Eye (tissue), 1 donor: Measurements from ENCODE around the gene AKIP1.
"Not testable (repeated sequence)": the region's sequence is repeated elsewhere in the genome, so short reads cannot be mapped to it uniquely, and the experiment has no call there.

Source experiments
- DNase-seq: peaks from one replicate; pipeline ENCODE4 v3.0.0-alpha.2; 2015

Gene AKIP1

GRCh38 chr11:8911029-8911823 is at the start of gene AKIP1:
AKIP1 (plus strand) TSS chr11:8911189; CDS start chr11:8911450, 261 bp downstream.
- peak; percentile 99 for DNase-seq

- no peak for DNase-seq
These were observed 47.2 kb upstream of the AKIP1 start for GRCh38 chr11:8863838-8864237.

GRCh38 chr11:8865304-8865703 is 45.7 kb upstream of the AKIP1 start:
- no peak for DNase-seq

DNA sequence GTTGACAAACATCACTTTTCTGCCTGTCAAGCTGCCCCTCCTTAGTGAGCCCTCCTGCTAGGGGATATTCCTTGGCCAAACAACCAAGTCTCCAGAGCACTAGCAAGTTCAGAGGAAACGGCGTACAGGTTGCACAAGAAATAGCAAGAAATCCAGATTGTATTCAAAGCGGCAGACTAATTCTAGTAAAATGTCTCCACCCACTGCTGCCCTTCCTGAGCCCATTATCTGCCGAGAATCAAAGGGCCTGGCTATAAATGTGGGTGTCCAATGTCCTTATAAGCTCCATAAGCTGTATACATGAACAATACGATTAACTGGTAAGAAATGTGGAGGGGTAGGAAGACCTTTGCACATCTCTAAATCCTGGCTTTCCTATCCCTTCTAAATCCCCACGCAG is 44.0 kb upstream of the AKIP1 start:
- no peak for DNase-seq

DNA sequence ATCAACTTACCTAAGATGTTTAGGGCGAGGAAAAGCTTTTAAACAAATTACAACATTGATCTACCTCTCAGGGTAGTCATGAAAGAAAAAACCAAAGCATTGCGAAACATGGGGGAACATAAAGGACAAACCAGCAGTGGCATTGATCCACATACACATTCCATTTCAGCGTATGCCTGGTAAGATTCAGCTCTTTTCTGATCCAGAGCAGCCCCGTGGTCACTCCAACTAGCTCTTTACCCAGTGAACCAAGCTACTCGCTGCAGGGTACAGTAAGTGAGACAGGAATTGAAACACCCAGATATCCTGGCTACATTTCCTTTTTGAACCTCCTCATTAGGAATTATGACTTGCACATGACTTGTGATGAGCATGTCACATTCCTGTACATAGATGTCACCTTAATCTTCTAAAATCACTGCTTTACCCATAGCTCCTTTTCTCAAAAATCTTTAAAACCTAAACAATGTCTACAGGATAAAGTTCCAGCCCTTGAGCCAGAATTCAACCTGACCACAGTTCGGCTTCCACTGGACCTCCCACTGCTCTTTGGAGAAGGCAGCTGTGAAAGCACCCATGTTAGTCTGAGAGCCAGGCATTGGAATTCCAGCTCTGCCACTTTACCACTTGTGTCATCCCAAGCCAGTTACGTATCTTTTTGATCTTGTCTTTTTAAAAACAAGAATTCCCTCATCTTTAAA is 42.9 kb upstream of the AKIP1 start:
- no peak for DNase-seq

GRCh38 chr11:8870411-8871170 is 40.4 kb upstream of the AKIP1 start:
- peak; percentile 88 for DNase-seq

GRCh38 chr11:8871171-8871775 is 39.7 kb upstream of the AKIP1 start:
- DNase-seq = peak; percentile 95

GRCh38 chr11:8871962-8872361 is 39.0 kb upstream of the AKIP1 start:
- no peak for DNase-seq

DNA sequence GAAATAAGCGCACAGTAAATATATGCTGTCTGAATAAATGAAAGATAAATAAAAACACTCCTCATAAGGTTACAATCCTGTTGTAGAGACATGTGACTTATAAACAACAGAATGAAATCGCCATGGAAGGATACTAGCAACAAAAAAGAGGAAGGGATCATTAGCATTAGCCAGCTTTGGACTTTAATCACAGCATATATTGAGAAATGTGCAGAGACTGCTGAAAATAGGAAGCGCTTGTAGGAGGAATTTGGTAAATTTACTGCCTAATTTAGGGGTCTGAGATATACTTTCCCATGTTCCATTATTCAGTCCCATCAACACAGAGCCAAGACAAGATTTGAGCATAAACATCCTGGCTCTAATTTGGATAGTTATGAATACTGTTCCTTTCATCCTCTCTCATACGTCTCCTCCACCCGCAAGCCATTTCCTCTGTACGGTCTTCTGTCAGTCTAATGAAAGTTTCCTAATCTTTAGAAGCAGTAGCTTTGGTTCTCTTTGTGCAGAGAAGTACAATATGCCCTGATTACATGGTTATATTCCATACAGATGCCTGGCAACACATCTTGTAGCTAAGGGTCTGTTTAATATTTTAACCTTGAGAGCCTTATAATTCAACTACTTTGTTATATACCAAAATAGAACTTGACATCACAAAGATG is 37.1 kb upstream of the AKIP1 start:
- DNase-seq = no peak

- no peak for DNase-seq
These were observed 32.2 kb upstream of the AKIP1 start for GRCh38 chr11:8878771-8879170.

GRCh38 chr11:8881585-8881984 is 29.4 kb upstream of the AKIP1 start:
- not testable (repeated sequence) for DNase-seq

DNA sequence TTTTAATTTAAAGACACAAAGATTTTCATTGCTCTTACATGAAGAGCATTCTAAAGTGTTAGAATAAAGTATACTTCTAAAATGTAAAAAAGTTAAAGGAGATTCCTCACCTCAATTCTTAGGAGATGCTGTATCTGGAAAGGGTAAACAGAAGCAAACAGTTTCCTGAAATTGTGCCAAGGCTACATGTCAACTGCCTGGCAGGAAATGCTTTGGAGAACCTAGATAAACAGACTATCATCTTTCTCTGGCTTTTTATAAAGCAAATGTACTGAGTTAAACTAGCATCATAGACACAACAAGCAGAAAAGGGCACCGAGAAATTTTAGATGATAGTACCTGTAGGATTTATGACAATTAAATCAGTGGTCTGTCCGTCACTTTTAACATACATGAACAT is 24.7 kb upstream of the AKIP1 start:
- DNase-seq = no peak

GRCh38 chr11:8891185-8891584 is 19.8 kb upstream of the AKIP1 start:
- DNase-seq = not testable (repeated sequence)

GRCh38 chr11:8899119-8899753 is 11.8 kb upstream of the AKIP1 start:
- no peak for DNase-seq

GRCh38 chr11:8905528-8906165 is 5.3 kb upstream of the AKIP1 start:
- DNase-seq = no peak

DNA sequence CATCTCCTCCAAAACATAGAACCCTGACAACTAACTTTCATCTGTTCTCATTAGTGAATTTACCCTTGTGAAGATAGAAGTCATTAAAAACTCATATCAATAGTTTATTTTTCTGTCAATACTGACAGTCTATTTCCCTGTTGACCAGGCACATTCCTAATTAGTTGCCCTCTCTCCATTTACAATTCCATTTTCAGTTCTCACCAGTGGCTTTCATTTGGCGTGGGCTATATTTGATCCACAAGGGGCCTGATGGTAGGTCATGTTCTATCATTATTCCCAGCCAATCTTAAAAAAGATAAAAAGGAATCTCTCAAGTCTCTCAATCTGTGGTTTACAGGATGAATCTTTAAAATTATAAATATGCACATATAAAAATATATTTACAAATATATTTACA is 3.9 kb upstream of the AKIP1 start:
- DNase-seq = no peak

GRCh38 chr11:8908099-8908498 is 2.9 kb upstream of the AKIP1 start:
- no peak for DNase-seq

GRCh38 chr11:8910649-8911026 is 351 bp upstream of the AKIP1 start:
- DNase-seq = no peak

DNA sequence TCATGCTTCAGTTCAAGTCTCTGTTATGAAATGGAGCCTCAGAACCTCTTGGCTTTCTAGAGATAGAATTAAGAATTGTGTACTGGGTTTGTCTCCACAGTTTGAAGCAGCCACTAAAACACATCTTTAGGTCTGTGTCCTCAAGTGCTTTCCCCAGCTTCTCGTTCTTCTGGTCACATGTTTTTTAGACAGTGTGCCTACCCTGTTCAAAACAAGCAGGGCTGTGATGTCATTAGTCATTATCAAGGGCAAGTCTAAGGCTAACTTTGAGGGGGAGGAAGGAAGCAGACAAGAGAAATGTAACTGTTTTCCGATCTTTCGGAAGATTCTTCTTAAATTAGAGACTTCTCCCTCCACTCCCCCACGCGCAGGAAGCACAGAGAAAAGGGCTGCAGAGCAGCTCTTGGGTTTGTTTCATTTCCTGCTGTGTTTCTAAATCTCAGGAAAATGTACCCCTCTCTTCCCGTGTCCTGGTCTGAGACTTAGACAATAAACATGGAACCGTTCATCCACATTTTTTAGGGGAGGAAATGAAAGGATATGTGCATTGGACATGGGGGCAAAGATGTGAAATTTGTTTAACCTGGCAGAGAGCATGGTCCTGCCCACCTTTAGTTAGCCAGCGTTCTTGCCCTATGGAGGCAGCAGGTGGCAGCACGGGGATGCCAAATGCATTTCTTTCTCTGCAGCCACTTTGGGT is 3.1 kb downstream of the AKIP1 start:
- DNase-seq = peak; percentile 74

GRCh38 chr11:8914661-8915018 is 3.7 kb downstream of the AKIP1 start:
- DNase-seq = no peak
